H7 (cell line): ENCODE results near the gene MMS19. TPM values are rescaled to one million over a fixed set of nuclear protein-coding genes. Genes with fewer than 3 reads are reported as not detected.
A peak's percentile ranks its signal among the peaks of the same experiment; 100 is the strongest.
"Not testable (repeated sequence)": the region's sequence is repeated elsewhere in the genome, so short reads cannot be mapped to it uniquely, and the experiment has no call there.

Experiments used
- DNase-seq: peaks from one replicate; pipeline ENCODE4 v3.0.0; 2012
- H3K27me3 ChIP-seq: 2 replicates; pipeline ENCODE4 v1.6.0; 2011; ENCODE audit warnings: mild to moderate bottlenecking, low read length; ENCODE audit not compliant: control insufficient read depth, insufficient read depth
- H3K36me3 ChIP-seq: replicated peaks from 2 replicates; pipeline ENCODE4 v1.5.1; 2011; ENCODE audit warnings: low read length; ENCODE audit not compliant: control insufficient read depth, insufficient read depth
- H3K4me3 ChIP-seq: 2 replicates; pipeline ENCODE4 v1.5.1; 2011; ENCODE audit warnings: low read depth, mild to moderate bottlenecking, control low read depth, low read length, moderate library complexity; ENCODE audit not compliant: insufficient read depth
- total RNA-seq: library from RNA; depleted of rRNA; stranded (reverse); fragments of >200 nt; shearing (Covaris generic); gene quantifications from 2 replicates; pipeline ENCODE4 v1.2.3, GENCODE V29; 2014

The MMS19 gene
- total RNA-seq, 1 experiment from 2014 or later, result 177 TPM

GRCh38 chr10:97533888-97534287, 35.7 kb upstream of the MMS19 start:
- no peak for DNase-seq
- Histone ChIP-seq H3K4me3 (no peak overlapping the region), H3K27me3 (no peaks in the 10 kb centered on the region), H3K36me3 (no peaks in the 10 kb centered on the region)

GRCh38 chr10:97532935-97533671, 34.9 kb upstream of the MMS19 start:
- H3K36me3 ChIP-seq, result no peaks in the 10 kb centered on the region
- no peak overlapping the region for H3K4me3 ChIP-seq
- H3K27me3 ChIP-seq, result no peaks in the 10 kb centered on the region
- DNase-seq, result peak; percentile 82

- DNase-seq, result peak; percentile 68
- Histone ChIP-seq H3K27me3 (no peaks in the 10 kb centered on the region), H3K36me3 (no peaks in the 10 kb centered on the region), H3K4me3 (no peak overlapping the region)
Measured at GRCh38 chr10:97531401-97531986, 33.3 kb upstream of the MMS19 start.

- no peak overlapping the region for H3K4me3 ChIP-seq
- no peaks in the 10 kb centered on the region for H3K27me3 ChIP-seq
- no peaks in the 10 kb centered on the region for H3K36me3 ChIP-seq
- DNase-seq, result no peak
Measured at GRCh38 chr10:97529685-97530465, 31.7 kb upstream of the MMS19 start.

- not testable (repeated sequence) for H3K4me3 ChIP-seq, H3K27me3 ChIP-seq, H3K36me3 ChIP-seq, DNase-seq
Measured at GRCh38 chr10:97528876-97529275, 30.7 kb upstream of the MMS19 start.

- no peaks in the 10 kb centered on the region for H3K36me3 ChIP-seq
- no peaks in the 10 kb centered on the region for H3K27me3 ChIP-seq
- no peak for DNase-seq
- H3K4me3 ChIP-seq, result no peak overlapping the region
Measured at GRCh38 chr10:97525683-97526110, 27.5 kb upstream of the MMS19 start.

GRCh38 chr10:97525086-97525485, 26.9 kb upstream of the MMS19 start:
- H3K36me3 ChIP-seq, result no peaks in the 10 kb centered on the region
- H3K4me3 ChIP-seq, result no peak overlapping the region
- H3K27me3 ChIP-seq, result no peaks in the 10 kb centered on the region
- no peak for DNase-seq

GRCh38 chr10:97522937-97523336, 24.7 kb upstream of the MMS19 start:
- no peak for DNase-seq
- Histone ChIP-seq H3K4me3 (no peak overlapping the region), H3K27me3 (no peaks in the 10 kb centered on the region), H3K36me3 (no peaks in the 10 kb centered on the region)

- Histone ChIP-seq H3K27me3 (no peaks in the 10 kb centered on the region), H3K36me3 (no peaks in the 10 kb centered on the region; the same call in 1 of the 2 replicates), H3K4me3 (no peak overlapping the region)
- DNase-seq, result no peak
Measured at GRCh38 chr10:97522071-97522470, 23.8 kb upstream of the MMS19 start.

- DNase-seq, result peak; percentile 76
- H3K4me3 ChIP-seq, result no peak overlapping the region
- H3K27me3 ChIP-seq, result no peaks in the 10 kb centered on the region
- no peaks in the 10 kb centered on the region; the same call in 1 of the 2 replicates for H3K36me3 ChIP-seq
Measured at GRCh38 chr10:97520978-97521761, 22.9 kb upstream of the MMS19 start.

GRCh38 chr10:97520520-97520919, 22.3 kb upstream of the MMS19 start:
- H3K27me3 ChIP-seq, result no peaks in the 10 kb centered on the region
- DNase-seq, result no peak
- H3K4me3 ChIP-seq, result no peak overlapping the region
- no peaks in the 10 kb centered on the region; the same call in 1 of the 2 replicates for H3K36me3 ChIP-seq

- H3K36me3 ChIP-seq, result no peaks in the 10 kb centered on the region; the same call in 1 of the 2 replicates
- DNase-seq, result no peak
- no peaks in the 10 kb centered on the region for H3K27me3 ChIP-seq
- no peak overlapping the region for H3K4me3 ChIP-seq
Measured at GRCh38 chr10:97519342-97519741, 21.1 kb upstream of the MMS19 start.

- Histone ChIP-seq H3K4me3 (no peak overlapping the region), H3K27me3 (no peaks in the 10 kb centered on the region), H3K36me3 (no peaks in the 10 kb centered on the region; the same call in 1 of the 2 replicates)
- DNase-seq, result peak; percentile 74
Measured at GRCh38 chr10:97518301-97519043, 20.2 kb upstream of the MMS19 start.
